GM21717 (cell line): Measurements from ENCODE around the gene LIX1L.

Experiments used
- ATAC-seq: cut with Tn5 transposase; IDR thresholded peaks from one replicate; pipeline ENCODE4 v1.9.1; 2021; ENCODE audit warnings: mild to moderate bottlenecking, moderate library complexity; ENCODE audit not compliant: unreplicated experiment

Gene LIX1L

GRCh38 chr1:145963265-145964019, 5.6 kb upstream of the LIX1L start:
- ATAC-seq: no peak

GRCh38 chr1:145962157-145963102, 4.6 kb upstream of the LIX1L start:
- ATAC-seq: no peak

- ATAC-seq: no peak
Measured at GRCh38 chr1:145961425-145962156, 3.8 kb upstream of the LIX1L start.

- ATAC-seq: no peak
Measured at GRCh38 chr1:145961109-145961424, 3.2 kb upstream of the LIX1L start.

GRCh38 chr1:145960468-145961108, 2.8 kb upstream of the LIX1L start:
- ATAC-seq: no peak

GRCh38 chr1:145959957-145960467, 2.2 kb upstream of the LIX1L start:
- no peak for ATAC-seq

GRCh38 chr1:145959333-145959732, 1.5 kb upstream of the LIX1L start:
- no peak for ATAC-seq

GRCh38 chr1:145958734-145959133, 917 bp upstream of the LIX1L start:
- ATAC-seq: no peak

- no peak for ATAC-seq
Measured at GRCh38 chr1:145956781-145957442, 905 bp downstream of the LIX1L start.

GRCh38 chr1:145956361-145956760, 1.5 kb downstream of the LIX1L start:
- ATAC-seq: no peak

GRCh38 chr1:145955436-145955835, 2.4 kb downstream of the LIX1L start:
- ATAC-seq: no peak

- no peak for ATAC-seq
Measured at GRCh38 chr1:145953861-145954260, 4.0 kb downstream of the LIX1L start.

- ATAC-seq: no peak
Measured at GRCh38 chr1:145952903-145953302, 4.9 kb downstream of the LIX1L start.

- ATAC-seq: no peak
Measured at GRCh38 chr1:145951526-145951925, 6.3 kb downstream of the LIX1L start.

GRCh38 chr1:145949219-145949618, 8.6 kb downstream of the LIX1L start:
- ATAC-seq: no peak

- ATAC-seq: no peak
Measured at GRCh38 chr1:145947551-145947950, 10.3 kb downstream of the LIX1L start.

GRCh38 chr1:145946477-145946986, 11.3 kb downstream of the LIX1L start:
- no peak for ATAC-seq

GRCh38 chr1:145944532-145944931, 13.3 kb downstream of the LIX1L start:
- no peak for ATAC-seq

GRCh38 chr1:145942871-145943270, 14.9 kb downstream of the LIX1L start:
- ATAC-seq: no peak

GRCh38 chr1:145942405-145942804, 15.4 kb downstream of the LIX1L start:
- ATAC-seq: no peak
